Measurements from ENCODE around the gene PFKL.

PFKL gene

GRCh38 chr21:44314561-44314960 lies 14.7 kb downstream of the PFKL start:
- DNase-seq, result no peak

DNA sequence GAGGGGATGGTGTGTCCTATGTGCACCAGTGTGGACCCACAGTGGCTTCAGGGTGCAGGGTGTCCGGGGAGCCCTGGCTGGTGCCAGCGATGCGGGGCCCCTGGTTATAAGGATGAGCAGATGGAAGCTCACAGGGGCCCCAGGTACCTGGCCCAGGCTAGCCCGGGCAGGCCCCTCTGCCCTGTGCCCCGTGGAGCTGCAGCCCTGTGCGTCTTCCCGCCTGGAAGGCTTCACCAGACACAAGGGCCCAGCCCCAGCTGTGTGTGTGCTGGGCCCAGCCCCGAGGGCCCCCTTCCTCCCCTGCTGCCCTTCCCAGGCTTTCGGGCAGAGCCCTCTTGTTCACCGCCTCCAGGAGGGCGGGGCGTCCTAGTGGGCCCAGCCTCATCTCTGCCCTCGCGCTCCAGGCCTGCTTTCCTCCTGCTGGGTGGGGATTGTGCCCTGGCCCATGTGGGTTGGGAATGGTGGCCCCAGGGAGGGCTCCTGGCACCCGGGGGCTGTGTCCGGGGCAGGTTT lies 15.9 kb downstream of the PFKL start:
- DNase-seq, result no peak

DNA sequence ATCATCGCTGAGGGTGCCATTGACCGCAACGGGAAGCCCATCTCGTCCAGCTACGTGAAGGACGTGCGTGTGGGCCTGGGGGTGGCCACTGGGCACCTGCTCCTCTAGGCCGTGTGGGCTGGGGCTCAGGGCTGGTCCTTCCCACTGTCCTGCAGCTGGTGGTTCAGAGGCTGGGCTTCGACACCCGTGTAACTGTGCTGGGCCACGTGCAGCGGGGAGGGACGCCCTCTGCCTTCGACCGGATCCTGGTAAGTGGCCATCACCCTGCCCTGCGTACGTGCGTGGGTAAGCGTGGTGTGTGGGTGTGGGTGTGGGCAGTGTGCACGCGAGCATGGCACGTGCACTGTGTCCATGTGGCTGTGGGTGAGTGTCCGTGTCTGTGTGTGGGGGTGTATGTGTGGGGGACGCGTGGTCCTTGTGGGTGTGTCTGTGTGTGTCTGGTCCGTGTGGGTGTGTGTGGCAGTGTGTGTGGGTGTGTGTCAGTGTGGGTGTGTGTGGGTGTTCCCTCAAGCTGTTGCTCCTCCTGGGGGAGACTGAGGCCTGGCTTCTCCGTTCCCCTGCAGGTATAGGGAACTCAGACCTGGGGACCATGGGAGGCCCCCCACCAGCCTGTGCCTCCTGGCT lies 16.5 kb downstream of the PFKL start:
- DNase-seq, result no peak

- no peak for DNase-seq
Observed at GRCh38 chr21:44317241-44317782, 17.5 kb downstream of the PFKL start.

DNA sequence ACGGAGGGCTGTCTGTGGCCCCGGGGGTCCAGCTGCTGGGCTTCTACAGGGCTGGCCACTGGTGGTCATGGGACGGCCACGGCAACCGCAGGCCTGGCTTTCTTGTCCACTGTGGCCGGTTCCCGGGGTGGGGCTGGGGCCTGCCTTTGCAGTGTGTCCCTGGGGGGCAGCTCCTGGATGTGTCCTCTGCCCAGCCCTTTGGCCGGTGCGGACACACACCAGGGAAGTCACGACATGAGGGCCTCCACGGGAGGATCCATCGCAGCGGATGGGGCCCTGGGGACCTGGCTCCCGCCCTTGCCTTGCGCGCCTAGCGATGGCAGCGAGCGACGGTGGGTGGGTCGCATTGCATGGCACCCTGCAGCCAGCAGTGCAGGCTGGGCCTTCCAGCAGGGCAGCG lies 18.0 kb downstream of the PFKL start:
- DNase-seq, result no peak

GRCh38 chr21:44318489-44319285 lies 18.8 kb downstream of the PFKL start:
- no peak for DNase-seq

- no peak for DNase-seq
Observed at GRCh38 chr21:44319407-44320065, 19.7 kb downstream of the PFKL start.

DNA sequence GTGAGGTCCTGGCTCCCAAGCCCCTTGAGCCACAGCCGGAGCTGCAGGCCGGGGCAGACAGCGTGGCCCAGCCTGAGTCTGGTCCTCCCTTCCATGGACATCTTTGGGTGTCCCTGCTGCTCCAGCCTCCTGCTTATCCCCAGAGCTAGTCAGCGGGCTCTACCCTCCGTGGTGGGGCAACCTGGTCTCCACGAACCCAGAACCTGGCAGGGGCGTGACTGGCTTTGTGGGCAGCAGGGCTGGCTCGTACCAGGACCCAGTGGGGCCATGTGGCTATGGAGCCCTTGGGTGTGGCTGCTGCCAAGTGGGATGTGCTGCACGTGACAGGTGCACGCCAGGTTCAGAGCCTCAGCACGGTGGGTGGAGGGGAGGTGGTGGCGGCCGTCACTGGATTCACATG lies 21.0 kb downstream of the PFKL start:
- DNase-seq, result no peak

DNA sequence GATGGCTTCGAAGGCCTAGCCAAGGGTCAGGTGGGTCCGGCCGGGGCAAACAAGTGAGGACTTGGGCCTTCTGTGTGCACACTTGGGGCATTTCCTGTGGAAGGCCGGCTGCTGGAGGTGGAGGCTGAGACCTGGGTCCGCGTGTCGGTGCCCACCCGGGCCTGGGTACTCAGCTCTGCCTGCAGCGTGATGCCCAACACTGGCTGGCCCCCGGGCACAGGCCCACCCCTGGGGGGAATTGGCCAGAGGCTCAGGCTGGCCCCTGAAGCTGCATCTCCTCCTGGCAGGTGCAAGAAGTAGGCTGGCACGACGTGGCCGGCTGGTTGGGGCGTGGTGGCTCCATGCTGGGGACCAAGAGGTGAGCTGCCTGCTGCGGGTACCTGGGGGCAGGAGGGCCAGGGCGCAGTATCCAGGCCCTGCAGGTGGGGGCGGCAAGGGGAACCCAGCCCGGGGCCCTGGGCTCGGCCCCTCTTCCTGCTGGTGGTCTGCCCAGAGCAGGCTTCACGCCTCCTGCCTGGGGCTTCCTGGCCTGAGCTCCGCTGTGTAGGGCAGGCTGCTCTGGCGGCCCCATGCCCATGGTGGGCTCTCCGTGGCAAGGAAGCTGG lies 22.1 kb downstream of the PFKL start:
- DNase-seq, result no peak

DNA sequence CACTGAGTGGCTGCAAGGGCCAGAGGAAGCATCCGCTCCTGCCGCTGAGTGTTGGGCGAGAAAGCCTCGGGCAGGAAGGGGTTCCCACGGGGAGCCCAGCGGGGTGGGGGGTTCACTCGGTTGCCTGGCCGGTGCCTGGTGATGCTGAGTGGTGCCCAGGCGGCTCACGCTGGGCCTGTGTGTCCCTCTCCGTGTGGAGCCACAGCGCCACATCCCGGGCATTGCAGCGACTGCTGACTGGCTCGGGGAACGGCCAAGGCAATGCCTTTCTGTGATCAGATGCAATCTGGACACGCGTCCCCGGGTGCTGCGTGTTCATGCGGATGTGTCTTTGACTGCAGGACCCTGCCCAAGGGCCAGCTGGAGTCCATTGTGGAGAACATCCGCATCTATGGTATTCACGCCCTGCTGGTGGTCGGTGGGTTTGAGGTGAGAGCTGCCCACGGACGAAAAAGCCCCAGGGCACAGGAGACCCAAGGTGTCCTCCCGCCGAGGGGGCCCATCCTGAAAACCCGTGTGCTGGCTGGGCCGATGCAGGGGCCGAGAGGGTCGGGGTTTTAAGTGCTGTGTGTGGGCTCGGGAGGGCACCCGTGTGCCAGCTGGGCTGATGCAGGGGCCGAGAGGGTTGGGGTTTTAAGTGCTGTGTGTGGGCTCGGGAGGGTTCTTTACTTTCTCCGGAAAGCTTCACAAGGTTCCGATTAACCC lies 22.9 kb downstream of the PFKL start:
- DNase-seq, result no peak

DNA sequence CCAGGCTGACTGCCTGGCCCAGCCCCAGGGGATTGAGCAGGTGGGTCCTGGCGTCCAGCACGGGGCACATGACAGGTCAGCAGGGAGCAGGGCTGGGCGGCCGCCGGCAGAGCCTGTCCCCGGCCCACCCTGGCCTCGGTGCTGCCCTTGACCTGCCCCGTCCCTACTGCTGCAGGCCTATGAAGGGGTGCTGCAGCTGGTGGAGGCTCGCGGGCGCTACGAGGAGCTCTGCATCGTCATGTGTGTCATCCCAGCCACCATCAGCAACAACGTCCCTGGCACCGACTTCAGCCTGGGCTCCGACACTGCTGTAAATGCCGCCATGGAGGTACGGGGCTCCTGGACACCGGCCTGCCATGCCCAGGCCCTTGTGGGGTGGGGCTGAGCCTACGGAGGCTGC lies 23.7 kb downstream of the PFKL start:
- DNase-seq, result no peak

DNA sequence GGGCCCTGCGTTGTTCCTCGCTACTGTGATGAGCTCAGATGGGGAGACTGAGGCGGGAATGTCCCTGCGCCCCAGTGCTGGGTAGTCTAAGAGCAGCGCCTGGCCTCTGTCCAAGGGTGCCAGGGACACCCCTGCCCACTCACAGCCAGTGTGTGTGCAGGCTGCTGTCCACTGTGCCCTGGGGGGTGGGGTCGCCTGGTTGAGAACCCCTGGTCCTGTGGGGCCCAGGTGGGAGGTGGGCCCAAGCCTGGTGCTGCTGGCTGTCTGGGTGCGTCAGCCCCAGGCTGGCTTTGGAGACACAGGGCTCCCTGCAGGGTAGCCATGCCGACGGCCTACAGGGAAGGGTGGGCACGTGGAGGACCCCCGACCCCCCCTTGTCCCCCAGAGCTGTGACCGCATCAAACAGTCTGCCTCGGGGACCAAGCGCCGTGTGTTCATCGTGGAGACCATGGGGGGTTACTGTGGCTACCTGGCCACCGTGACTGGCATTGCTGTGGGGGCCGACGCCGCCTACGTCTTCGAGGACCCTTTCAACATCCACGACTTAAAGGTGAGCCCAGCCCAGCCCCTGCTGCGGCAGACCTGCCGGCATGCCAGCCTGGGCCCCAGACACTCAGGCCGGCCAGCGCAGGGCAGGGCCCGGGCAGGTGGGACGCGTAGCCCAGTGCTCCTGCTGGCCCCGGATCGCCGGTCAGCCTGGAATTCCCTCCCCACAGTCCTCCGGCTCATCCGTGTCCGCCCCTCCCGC lies 24.4 kb downstream of the PFKL start:
- DNase-seq, result no peak

- DNase-seq, result no peak
Observed at GRCh38 chr21:44324854-44325107, 24.9 kb downstream of the PFKL start.

GRCh38 chr21:44325386-44326271 lies 25.8 kb downstream of the PFKL start:
- DNase-seq, result no peak

DNA sequence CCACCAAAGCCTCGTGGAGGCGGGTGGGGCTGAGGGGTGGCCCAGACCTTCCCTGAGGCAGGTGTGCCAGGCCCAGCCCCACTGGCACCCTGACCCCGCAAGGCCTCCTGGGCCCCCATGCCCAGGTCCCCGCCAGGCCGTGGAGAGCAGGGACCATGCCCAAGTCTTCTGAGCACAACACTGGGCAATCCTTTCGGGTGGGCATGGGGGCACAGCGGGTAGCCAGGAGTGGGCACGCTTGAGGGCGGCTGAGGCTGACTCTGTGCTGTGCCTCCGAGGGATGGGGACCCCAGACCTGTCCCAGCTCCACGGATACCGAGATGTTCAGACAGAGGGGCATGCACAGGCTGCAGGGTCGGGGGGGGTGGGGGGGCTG lies 26.4 kb downstream of the PFKL start:
- no peak for DNase-seq

DNA sequence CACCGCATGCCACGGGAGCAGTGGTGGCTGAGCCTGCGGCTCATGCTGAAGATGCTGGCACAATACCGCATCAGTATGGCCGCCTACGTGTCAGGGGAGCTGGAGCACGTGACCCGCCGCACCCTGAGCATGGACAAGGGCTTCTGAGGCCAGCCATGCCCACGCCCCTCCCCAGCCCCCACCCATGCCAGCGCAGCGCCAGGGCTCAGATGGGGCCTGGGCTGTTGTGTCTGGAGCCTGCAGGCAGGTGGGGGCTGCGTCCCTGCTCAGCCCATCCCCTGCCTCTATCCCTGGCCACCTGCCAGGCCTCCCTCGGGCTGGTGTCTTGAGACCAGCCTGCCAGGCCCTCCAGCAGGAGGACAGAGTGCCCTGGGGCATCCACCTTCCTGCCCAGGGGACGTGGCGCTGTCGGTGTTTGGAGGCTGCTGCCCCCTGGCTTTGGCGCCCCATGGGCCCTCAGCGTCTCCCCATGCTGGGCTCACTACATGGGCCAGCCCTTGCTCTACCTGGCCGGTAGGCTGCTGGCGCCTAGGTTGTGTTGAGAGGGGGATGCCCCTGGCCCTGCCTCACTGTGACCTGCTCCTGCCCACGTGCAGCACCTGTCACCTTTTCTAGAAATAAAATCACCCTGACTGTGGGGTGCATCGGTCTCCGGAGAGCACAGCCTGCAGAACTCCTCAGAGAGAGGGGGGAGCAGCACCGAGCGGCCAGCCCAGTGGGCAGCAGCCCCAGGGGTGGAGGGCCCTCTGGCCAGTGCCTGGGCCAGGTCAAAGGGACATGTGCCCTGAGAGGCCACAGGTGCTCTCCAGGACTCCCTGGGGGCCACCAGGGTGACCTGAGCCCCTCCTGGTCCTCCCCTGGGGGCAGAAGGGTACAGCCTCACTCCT lies 27.1 kb downstream of the PFKL start:
- no peak for DNase-seq

DNA sequence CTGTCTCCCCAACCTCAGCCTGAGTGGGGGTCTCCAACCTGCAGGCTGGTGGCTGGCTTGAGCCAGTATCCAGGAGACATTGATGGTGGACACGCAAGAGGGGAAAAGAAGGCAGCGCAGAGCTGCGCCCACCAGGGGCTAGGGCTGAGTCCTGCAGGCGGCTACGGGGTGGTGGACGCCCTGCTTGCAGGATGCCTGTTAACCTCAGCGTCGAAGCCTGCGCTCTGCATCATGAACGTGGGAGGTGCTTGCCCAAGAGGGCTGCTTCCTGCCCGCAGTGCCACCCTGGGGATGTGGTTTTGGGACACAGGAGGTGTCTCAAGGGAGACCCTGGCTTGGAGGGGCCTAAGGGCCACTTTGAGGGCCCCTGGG lies 27.7 kb downstream of the PFKL start:
- DNase-seq, result no peak

DNA sequence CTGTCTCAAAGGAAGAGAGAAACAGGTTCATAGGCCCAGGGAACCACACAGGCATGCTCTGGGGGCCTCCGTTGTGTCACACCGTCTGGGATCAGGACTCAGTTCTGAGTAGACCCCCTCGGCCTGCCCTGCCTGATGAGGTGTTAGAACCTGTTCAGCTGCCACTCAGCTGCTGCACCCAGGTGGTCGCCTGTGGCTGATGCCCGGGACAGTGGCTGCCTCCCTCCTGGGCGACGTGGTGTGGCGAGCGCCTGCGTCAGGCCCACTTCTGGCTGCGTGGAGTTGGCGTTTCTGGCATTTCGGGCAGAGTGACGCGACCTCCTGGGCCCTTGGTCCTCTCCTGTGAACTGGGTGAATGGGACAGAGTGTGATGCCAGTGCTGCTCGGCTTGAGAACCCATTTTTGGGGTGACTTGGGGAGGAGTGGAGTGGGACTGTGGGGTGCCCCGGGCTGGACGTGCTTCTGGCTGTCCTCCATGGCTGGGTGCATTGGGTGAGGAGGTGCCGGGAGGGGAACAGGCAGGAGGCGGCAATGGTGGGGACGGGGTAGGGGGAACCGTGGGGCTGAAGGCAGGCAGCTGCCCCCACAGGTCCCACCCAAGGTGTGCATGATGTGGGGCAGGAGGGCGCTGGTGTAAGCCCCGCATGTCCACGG lies 28.5 kb downstream of the PFKL start:
- DNase-seq, result no peak

DNA sequence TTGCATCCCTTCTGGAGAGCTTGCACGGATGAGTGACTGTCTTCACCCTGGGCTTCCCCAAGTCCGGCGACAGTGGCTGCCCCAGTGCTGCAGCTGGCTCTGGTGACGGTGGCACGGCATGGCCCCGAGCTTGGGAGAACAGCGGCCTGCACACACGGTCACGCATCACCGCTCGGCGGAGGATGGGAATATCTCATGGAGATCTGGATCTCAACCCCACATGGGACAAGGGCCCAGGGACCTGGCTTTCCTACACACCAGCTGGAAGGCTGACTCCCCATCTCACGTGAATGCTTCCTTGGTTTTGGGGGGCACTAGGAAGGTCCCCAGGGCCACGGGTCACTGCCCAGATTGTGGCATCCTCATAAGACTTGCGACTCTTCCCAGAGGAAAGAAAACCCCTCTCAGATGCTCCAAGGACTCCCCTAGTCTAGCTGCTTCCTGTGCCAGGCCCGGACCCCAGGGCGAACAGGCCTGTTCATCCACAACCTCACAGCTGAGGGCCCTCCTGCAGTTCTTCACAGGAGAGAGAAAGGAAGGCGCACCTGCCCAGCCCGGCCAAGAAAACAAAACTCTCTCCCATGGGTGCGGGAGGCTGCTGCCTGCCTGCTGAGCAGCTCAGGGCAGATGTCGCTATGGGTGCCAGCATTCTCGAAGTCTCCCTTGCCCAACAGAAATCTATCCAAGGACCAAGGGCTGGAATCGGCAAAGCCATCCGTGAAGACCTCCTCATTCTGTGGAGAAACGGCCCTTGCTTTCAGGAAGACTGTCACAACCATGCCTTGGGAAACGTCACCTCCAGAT lies 29.4 kb downstream of the PFKL start:
- no peak for DNase-seq

Measured in activated gamma-delta T cell (primary cell).